H1 (cell line): ENCODE data around the gene RASGRP3. TPM values are rescaled to one million over a fixed set of nuclear protein-coding genes. Genes with fewer than 3 reads are reported as not detected.

ENCODE experiments used
- SIN3A ChIP-seq, 2 experiments: IDR thresholded peaks in 1 of 2; conservative IDR thresholded peaks in 1 of 2; 2 replicates each; pipeline ENCODE4 v1.6.1; 2011 to 2012; ENCODE audit warnings: low read length in 2 of 2, improper control_type of control experiment in 1 of 2, low read depth in 1 of 2, mild to moderate bottlenecking in 1 of 2
- polyA plus RNA-seq, 7 experiments: library from polyadenylated mRNA; depleted of rRNA in 3 of 7; stranded (reverse) in 5 of 7; unstranded in 2 of 7; fragments of >200 nt in 5 of 7; fragments of 200-250 nt in 2 of 7; gene quantifications; 1 replicate in 5 of 7; 2 replicates in 1 of 7; 4 replicates in 1 of 7; pipeline versions ENCODE4 v1.2.1 to v1.2.3, GENCODE V29; 2011 to 2013; ENCODE audit warnings: missing spikeins in 2 of 7, mixed read lengths in 2 of 7
- total RNA-seq: library from RNA; stranded (reverse); fragmentation: NEBNext Ultra II Directional; extraction: Animal tissue kit (Norgen Biotek cat#: 25700); gene quantifications from 2 replicates; pipeline ENCODE4 v1.2.1, GENCODE V29; 2021

The RASGRP3 gene
- total and polyA plus RNA-seq, 2 of the 8 experiments (the other 6 are each of a cell fraction or from before 2014, with no cell fraction given), result 0.06 TPM; not detected in 1

- no peak for TF ChIP-seq SIN3A (conservative IDR thresholded peaks at IDR 0.05 in 1 of 2, IDR thresholded peaks at IDR 0.05 in 1 of 2; ENCODE audit: low read depth in 1 of 2, low read length in 2 of 2)
- TF ChIP-seq, all 59 proteins: peak for 0
These were observed 42.5 kb downstream of the RASGRP3 start (continued) for GRCh38 chr2:33518929-33519328.
